HEK293 (cell line): ENCODE data around the gene AP1S1.

Experiments used
- CTCF ChIA-PET: fragments of 350-600 bp; formaldehyde crosslinking; extraction: SDS; loops from one replicate; lab custom pipeline; 2021; ENCODE audit warnings: antibody characterized with exemption; lab: Yijun Ruan, JAX
- POLR2A ChIA-PET: fragments of 300-600 bp; formaldehyde crosslinking; extraction: SDS; loops from one replicate; lab custom pipeline; 2020; ENCODE audit warnings: antibody characterized with exemption, inconsistent platforms; lab: Yijun Ruan, JAX
- H3K27ac ChIP-seq: fragments of 200-500 bp; sonication (Bioruptor generic); 2 replicates; pipeline ENCODE4 v1.5.1; 2014; ENCODE audit warnings: low read depth, low read length, control low read depth, inconsistent platforms; ENCODE audit errors: extremely low read depth
- H3K36me3 ChIP-seq, 2 experiments: fragments of 200-500 bp in 1 of 2; sonication (Bioruptor generic) in 1 of 2; 1 replicate in 1 of 2; 2 replicates in 1 of 2; pipeline ENCODE4 v1.5.1; 2014 to 2017; ENCODE audit warnings: inconsistent platforms in 2 of 2, low read length in 2 of 2; ENCODE audit not compliant: control insufficient read depth in 2 of 2, insufficient read depth in 1 of 2
- H3K4me1 ChIP-seq: fragments of 200-500 bp; sonication (Bioruptor generic); 2 replicates; pipeline ENCODE4 v1.5.1; 2014; ENCODE audit warnings: mild to moderate bottlenecking, low read length, inconsistent platforms; ENCODE audit not compliant: control insufficient read depth, insufficient read depth
- H3K4me3 ChIP-seq: 2 replicates; pipeline ENCODE4 v1.5.1; 2011; ENCODE audit warnings: low read depth, mild to moderate bottlenecking, control low read depth, low read length, moderate library complexity
- H3K9me3 ChIP-seq: fragments of 200-500 bp; sonication (Bioruptor generic); 2 replicates; pipeline ENCODE4 v1.5.1; 2014; ENCODE audit warnings: low read depth, low read length, inconsistent platforms; ENCODE audit not compliant: control insufficient read depth, insufficient read depth
- KLF1 ChIP-seq: fragments of 450-650 bp; formaldehyde crosslinking; IDR thresholded peaks from 2 replicates; pipeline ENCODE4 v1.5.1; 2016; ENCODE audit warnings: missing biosample characterization, missing genetic modification characterization
- ZFP69B ChIP-seq: fragments of 450-650 bp; formaldehyde crosslinking; IDR thresholded peaks from 2 replicates; pipeline ENCODE4 v1.5.1; 2016; ENCODE audit warnings: missing biosample characterization, missing genetic modification characterization
- ZNF23 ChIP-seq: fragments of 450-650 bp; formaldehyde crosslinking; IDR thresholded peaks from 2 replicates; pipeline ENCODE4 v1.5.1; 2016; ENCODE audit warnings: missing biosample characterization, missing genetic modification characterization, borderline replicate concordance
- ZNF341 ChIP-seq: fragments of 450-650 bp; formaldehyde crosslinking; IDR thresholded peaks from 2 replicates; pipeline ENCODE4; 2016; ENCODE audit warnings: low read depth, missing biosample characterization, missing genetic modification characterization
- ZNF549 ChIP-seq: fragments of 450-650 bp; IDR thresholded peaks from 2 replicates; pipeline ENCODE4 v1.5.1; 2018; ENCODE audit warnings: missing biosample characterization, missing genetic modification characterization, mild to moderate bottlenecking, inconsistent platforms, moderate library complexity
- ZNF610 ChIP-seq: fragments of 450-650 bp; formaldehyde crosslinking; IDR thresholded peaks from 2 replicates; pipeline ENCODE4 v1.5.1; 2016; ENCODE audit warnings: missing biosample characterization, missing genetic modification characterization, borderline replicate concordance
- ZNF677 ChIP-seq: fragments of 450-650 bp; IDR thresholded peaks from 2 replicates; pipeline ENCODE4 v1.5.0; 2018; ENCODE audit warnings: missing biosample characterization, mild to moderate bottlenecking, missing genetic modification characterization, moderate library complexity
- TF ChIP-seq, protein P1 (sequence below): fragments of 450-650 bp; formaldehyde crosslinking; IDR thresholded peaks from 2 replicates; pipeline ENCODE4 v1.5.1; 2016; ENCODE audit warnings: missing biosample characterization, missing genetic modification characterization
- TF ChIP-seq, protein P2 (sequence below): fragments of 450-650 bp; formaldehyde crosslinking; IDR thresholded peaks from 2 replicates; pipeline ENCODE4 v1.5.1; 2016; ENCODE audit warnings: missing biosample characterization, missing genetic modification characterization
- TF ChIP-seq, protein P3 (sequence below): fragments of 450-650 bp; formaldehyde crosslinking; IDR thresholded peaks from 2 replicates; pipeline ENCODE4 v1.5.1; 2016; ENCODE audit warnings: missing biosample characterization, missing genetic modification characterization
- TF ChIP-seq, protein P4 (sequence below): fragments of 450-650 bp; IDR thresholded peaks from 2 replicates; pipeline ENCODE4 v1.5.1; 2018; ENCODE audit warnings: missing biosample characterization, mild to moderate bottlenecking, missing genetic modification characterization

Gene AP1S1

DNA sequence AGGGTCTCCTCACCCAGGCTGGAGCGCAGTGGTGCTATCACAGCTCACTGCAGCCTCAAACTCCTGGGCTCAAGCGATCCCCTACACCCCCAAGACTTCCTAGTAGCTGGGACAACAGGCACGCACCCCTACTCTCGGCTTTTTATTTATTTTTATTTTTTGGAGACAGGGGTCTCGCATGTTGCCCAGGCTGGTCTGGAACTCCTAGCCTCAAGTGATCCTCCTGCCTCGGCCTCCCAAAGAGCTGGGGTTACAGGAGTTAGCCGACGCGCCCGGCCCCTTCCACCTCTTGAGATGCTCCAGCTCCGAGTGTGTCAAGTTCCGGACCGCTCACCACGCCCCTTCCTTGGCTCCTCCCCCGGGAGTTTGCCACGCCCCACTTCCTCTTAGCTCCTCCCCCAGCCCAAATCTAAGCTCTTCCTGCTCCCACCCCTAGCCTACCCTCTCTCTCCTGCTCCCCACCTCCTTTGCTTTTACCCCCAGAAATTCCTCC, 19.5 kb downstream of the AP1S1 start (continued):
- TF ChIP-seq ZNF549 (tag by site-specific recombination), result no peak

DNA sequence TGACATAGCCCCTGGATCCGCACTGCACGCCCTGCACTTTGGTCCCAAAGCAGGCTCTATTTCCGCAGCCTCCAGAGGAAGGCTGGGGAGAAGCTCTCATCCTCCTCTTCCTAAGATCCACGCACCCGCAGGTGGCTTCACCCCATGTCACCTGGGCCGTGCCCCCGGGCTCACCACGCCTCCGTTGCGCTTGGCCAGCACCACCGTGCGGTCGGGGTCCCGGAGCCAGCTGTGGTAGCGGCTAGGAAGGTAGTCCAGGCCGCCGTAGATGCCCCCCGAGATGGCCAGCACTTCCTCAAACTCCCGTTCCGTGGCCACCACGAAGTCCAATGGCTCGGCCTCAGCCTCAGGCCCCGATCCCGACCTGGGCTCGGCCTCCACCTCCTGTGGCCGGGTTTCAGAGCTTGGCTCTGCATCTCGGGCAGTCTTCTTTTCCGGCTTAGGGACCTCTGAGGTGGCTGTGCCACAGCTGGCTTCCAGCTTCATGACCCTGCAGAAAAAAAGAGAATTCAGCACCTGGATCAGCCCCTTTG, 20.1 kb downstream of the AP1S1 start:
- H3K27ac ChIP-seq, result no peak overlapping the region
- ChIA-PET POLR2A (interaction anchor here (0.6 to 1.7 kb wide), 4 partner anchors 10 to 148 kb away, joined by 3 to 5 read pairs (median 4); partner anchors contain the start of genes PLOD3 and ZNHIT1), CTCF (interaction anchor here (0.6 to 2.1 kb wide), 7 partner anchors 9 to 329 kb away, joined by 4 to 21 read pairs (median 6); partner anchors contain the start of genes CLDN15 and VGF)
- TF ChIP-seq, protein P1, sequence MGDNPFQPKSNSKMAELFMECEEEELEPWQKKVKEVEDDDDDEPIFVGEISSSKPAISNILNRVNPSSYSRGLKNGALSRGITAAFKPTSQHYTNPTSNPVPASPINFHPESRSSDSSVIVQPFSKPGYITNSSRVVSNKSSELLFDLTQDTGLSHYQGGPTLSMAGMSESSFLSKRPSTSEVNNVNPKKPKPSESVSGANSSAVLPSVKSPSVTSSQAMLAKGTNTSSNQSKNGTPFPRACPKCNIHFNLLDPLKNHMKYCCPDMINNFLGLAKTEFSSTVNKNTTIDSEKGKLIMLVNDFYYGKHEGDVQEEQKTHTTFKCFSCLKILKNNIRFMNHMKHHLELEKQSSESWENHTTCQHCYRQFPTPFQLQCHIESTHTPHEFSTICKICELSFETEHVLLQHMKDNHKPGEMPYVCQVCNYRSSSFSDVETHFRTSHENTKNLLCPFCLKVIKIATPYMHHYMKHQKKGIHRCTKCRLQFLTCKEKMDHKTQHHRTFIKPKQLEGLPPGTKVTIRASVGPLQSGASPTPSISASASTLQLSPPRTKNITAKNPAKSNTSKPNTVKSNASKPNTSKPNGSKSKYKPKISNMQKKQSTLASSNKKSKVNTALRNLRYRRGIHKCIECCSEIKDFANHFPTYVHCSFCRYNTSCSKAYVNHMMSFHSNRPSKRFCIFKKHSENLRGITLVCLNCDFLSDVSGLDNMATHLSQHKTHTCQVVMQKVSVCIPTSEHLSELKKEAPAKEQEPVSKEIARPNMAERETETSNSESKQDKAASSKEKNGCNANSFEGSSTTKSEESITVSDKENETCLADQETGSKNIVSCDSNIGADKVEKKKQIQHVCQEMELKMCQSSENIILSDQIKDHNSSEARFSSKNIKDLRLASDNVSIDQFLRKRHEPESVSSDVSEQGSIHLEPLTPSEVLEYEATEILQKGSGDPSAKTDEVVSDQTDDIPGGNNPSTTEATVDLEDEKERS (tag by site-specific recombination), result no peak
- TF ChIP-seq, protein P2, sequence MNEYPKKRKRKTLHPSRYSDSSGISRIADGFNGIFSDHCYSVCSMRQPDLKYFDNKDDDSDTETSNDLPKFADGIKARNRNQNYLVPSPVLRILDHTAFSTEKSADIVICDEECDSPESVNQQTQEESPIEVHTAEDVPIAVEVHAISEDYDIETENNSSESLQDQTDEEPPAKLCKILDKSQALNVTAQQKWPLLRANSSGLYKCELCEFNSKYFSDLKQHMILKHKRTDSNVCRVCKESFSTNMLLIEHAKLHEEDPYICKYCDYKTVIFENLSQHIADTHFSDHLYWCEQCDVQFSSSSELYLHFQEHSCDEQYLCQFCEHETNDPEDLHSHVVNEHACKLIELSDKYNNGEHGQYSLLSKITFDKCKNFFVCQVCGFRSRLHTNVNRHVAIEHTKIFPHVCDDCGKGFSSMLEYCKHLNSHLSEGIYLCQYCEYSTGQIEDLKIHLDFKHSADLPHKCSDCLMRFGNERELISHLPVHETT, result no peak
- no peak for TF ChIP-seq ZNF677 (tag by site-specific recombination)
- TF ChIP-seq ZFP69B, result no peak
- TF ChIP-seq ZNF23 (tag by site-specific recombination), result no peak
- no peak for TF ChIP-seq ZNF341
- no peak for TF ChIP-seq ZNF610 (tag by site-specific recombination)
- TF ChIP-seq KLF1 (tag by site-specific recombination), result no peak
- no peaks in the 10 kb centered on the region for H3K9me3 ChIP-seq
- H3K4me1 ChIP-seq, result peaks cover 7% of the 10 kb centered on the region; the same call in 1 of the 2 replicates
- no peaks in the 10 kb centered on the region for H3K36me3 ChIP-seq
- no peak overlapping the region for H3K4me3 ChIP-seq

DNA sequence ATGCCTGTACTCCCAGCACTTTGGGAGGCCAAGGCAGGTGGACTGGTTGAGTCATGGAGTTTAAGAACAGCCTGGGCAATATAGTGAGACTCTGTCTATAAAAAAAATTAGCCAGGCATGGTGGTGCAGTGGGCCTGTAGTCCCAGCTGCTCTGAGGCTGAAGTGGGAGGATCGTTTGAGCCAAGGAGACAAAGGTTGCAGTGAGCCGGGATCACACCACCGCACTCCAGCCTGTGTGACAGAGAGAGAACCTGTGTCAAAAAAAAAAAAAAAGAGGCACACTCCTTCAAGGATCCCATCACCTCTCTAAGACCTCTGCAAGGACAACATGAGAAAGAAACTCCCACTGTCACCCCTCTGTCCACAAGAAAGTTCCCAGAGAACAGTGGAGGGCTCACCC, 21.4 kb downstream of the AP1S1 start:
- ChIA-PET POLR2A (no interaction called here), CTCF (interaction anchor here (0.7 to 1.1 kb wide), 3 partner anchors 17 to 32 kb away, joined by 3 to 5 read pairs (median 5); no protein-coding TSS in a partner anchor)
- TF ChIP-seq, protein P3, sequence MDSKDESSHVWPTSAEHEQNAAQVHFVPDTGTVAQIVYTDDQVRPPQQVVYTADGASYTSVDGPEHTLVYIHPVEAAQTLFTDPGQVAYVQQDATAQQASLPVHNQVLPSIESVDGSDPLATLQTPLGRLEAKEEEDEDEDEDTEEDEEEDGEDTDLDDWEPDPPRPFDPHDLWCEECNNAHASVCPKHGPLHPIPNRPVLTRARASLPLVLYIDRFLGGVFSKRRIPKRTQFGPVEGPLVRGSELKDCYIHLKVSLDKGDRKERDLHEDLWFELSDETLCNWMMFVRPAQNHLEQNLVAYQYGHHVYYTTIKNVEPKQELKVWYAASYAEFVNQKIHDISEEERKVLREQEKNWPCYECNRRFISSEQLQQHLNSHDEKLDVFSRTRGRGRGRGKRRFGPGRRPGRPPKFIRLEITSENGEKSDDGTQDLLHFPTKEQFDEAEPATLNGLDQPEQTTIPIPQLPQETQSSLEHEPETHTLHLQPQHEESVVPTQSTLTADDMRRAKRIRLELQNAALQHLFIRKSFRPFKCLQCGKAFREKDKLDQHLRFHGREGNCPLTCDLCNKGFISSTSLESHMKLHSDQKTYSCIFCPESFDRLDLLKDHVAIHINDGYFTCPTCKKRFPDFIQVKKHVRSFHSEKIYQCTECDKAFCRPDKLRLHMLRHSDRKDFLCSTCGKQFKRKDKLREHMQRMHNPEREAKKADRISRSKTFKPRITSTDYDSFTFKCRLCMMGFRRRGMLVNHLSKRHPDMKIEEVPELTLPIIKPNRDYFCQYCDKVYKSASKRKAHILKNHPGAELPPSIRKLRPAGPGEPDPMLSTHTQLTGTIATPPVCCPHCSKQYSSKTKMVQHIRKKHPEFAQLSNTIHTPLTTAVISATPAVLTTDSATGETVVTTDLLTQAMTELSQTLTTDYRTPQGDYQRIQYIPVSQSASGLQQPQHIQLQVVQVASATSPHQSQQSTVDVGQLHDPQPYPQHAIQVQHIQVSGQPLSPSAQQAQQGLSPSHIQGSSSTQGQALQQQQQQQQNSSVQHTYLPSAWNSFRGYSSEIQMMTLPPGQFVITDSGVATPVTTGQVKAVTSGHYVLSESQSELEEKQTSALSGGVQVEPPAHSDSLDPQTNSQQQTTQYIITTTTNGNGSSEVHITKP (tag by site-specific recombination), result no peak
- TF ChIP-seq, protein P4, sequence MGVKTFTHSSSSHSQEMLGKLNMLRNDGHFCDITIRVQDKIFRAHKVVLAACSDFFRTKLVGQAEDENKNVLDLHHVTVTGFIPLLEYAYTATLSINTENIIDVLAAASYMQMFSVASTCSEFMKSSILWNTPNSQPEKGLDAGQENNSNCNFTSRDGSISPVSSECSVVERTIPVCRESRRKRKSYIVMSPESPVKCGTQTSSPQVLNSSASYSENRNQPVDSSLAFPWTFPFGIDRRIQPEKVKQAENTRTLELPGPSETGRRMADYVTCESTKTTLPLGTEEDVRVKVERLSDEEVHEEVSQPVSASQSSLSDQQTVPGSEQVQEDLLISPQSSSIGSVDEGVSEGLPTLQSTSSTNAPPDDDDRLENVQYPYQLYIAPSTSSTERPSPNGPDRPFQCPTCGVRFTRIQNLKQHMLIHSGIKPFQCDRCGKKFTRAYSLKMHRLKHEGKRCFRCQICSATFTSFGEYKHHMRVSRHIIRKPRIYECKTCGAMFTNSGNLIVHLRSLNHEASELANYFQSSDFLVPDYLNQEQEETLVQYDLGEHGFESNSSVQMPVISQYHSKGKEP, result no peak
- no peak for TF ChIP-seq ZNF677 (tag by site-specific recombination)
- Histone ChIP-seq H3K27ac (no peak overlapping the region), H3K9me3 (no peaks in the 10 kb centered on the region), H3K4me3 (no peak overlapping the region), H3K4me1 (peaks cover 7% of the 10 kb centered on the region; the same call in 1 of the 2 replicates), H3K36me3 (no peaks in the 10 kb centered on the region)
